ENCODE measurements around the gene TMEM131L. TPM values are rescaled to one million over a fixed set of nuclear protein-coding genes. Genes with fewer than 3 reads are reported as not detected.
"Not testable (repeated sequence)": the region's sequence is repeated elsewhere in the genome, so short reads cannot be mapped to it uniquely, and the experiment has no call there.

The TMEM131L gene
- total RNA-seq, 1 donor: 9.0 TPM

DNA sequence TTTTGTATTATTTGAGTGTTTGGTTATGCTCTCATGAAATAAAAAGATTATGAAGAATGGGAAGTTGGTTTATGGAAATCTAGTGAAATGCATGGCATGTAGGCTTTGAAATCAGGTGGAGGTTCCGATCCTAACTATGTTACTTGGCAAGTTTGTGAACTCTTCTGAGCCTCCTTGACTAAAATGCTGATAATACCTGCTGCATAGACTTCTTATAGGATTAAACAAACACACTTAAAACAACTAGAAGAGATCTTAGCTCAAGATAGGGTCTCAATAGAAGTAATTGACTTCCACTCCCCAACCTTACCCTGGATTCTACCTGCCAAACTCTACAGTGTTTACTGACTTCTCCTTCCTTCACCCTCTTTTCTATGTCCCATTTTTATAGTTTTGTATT, 195.7 kb downstream of the TMEM131L start:
- no peak overlapping the region for H3K4me2 ChIP-seq (ENCODE audit: insufficient read depth, low read length)
- no peaks in the 10 kb centered on the region for H3K79me2 ChIP-seq (ENCODE audit: insufficient read depth, low read length)
- no peak for DNase-seq (ENCODE audit: insufficient read length, low spot score, missing footprints)
- no peaks in the 10 kb centered on the region for H3K9me3 ChIP-seq (ENCODE audit: low read depth, low read length)
- no peaks in the 10 kb centered on the region for H3K36me3 ChIP-seq (ENCODE audit: insufficient read depth, low read length)
- H3K4me1 ChIP-seq (ENCODE audit: insufficient read depth, low read length): no peaks in the 10 kb centered on the region
- H4K20me1 ChIP-seq (ENCODE audit: insufficient read depth, low read length): no peaks in the 10 kb centered on the region
- H2AFZ ChIP-seq (ENCODE audit: low read length): no peak overlapping the region
- peaks cover 3% of the 10 kb centered on the region for H3K27me3 ChIP-seq (ENCODE audit: insufficient read depth, low read length)
- no peak overlapping the region for H3K4me3 ChIP-seq (ENCODE audit: insufficient read depth, low read length)
- TF ChIP-seq, protein P1, sequence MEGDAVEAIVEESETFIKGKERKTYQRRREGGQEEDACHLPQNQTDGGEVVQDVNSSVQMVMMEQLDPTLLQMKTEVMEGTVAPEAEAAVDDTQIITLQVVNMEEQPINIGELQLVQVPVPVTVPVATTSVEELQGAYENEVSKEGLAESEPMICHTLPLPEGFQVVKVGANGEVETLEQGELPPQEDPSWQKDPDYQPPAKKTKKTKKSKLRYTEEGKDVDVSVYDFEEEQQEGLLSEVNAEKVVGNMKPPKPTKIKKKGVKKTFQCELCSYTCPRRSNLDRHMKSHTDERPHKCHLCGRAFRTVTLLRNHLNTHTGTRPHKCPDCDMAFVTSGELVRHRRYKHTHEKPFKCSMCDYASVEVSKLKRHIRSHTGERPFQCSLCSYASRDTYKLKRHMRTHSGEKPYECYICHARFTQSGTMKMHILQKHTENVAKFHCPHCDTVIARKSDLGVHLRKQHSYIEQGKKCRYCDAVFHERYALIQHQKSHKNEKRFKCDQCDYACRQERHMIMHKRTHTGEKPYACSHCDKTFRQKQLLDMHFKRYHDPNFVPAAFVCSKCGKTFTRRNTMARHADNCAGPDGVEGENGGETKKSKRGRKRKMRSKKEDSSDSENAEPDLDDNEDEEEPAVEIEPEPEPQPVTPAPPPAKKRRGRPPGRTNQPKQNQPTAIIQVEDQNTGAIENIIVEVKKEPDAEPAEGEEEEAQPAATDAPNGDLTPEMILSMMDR (IDR thresholded peaks at IDR 0.05; ENCODE audit: extremely low read depth, low read depth, low read length): no peak
- no peak overlapping the region for H3K27ac ChIP-seq (ENCODE audit: low read depth, low read length)

GRCh38 chr4:153663667-153664066, 197.5 kb downstream of the TMEM131L start:
- H3K9me3 ChIP-seq (ENCODE audit: low read depth, low read length): no peaks in the 10 kb centered on the region
- no peak overlapping the region for H3K4me2 ChIP-seq (ENCODE audit: insufficient read depth, low read length)
- H3K36me3 ChIP-seq (ENCODE audit: insufficient read depth, low read length): no peaks in the 10 kb centered on the region
- TF ChIP-seq, protein P1 (IDR thresholded peaks at IDR 0.05; ENCODE audit: extremely low read depth, low read depth, low read length): no peak
- H3K79me2 ChIP-seq (ENCODE audit: insufficient read depth, low read length): no peaks in the 10 kb centered on the region
- no peak overlapping the region for H3K27ac ChIP-seq (ENCODE audit: low read depth, low read length)
- H4K20me1 ChIP-seq (ENCODE audit: insufficient read depth, low read length): no peaks in the 10 kb centered on the region
- H3K27me3 ChIP-seq (ENCODE audit: insufficient read depth, low read length): peaks cover 3% of the 10 kb centered on the region
- DNase-seq (ENCODE audit: insufficient read length, low spot score, missing footprints): no peak
- H3K4me3 ChIP-seq (ENCODE audit: insufficient read depth, low read length): no peak overlapping the region
- no peak overlapping the region for H2AFZ ChIP-seq (ENCODE audit: low read length)
- no peaks in the 10 kb centered on the region for H3K4me1 ChIP-seq (ENCODE audit: insufficient read depth, low read length)

- not testable (repeated sequence) for DNase-seq (ENCODE audit: insufficient read length, low spot score, missing footprints); H3K4me3 ChIP-seq (ENCODE audit: insufficient read depth, low read length); H3K9me3 ChIP-seq (ENCODE audit: low read depth, low read length); H2AFZ ChIP-seq (ENCODE audit: low read length); H3K36me3 ChIP-seq (ENCODE audit: insufficient read depth, low read length); H3K27ac ChIP-seq (ENCODE audit: low read depth, low read length); H4K20me1 ChIP-seq (ENCODE audit: insufficient read depth, low read length); H3K4me2 ChIP-seq (ENCODE audit: insufficient read depth, low read length); H3K79me2 ChIP-seq (ENCODE audit: insufficient read depth, low read length); H3K4me1 ChIP-seq (ENCODE audit: insufficient read depth, low read length); H3K27me3 ChIP-seq (ENCODE audit: insufficient read depth, low read length)
Observed at GRCh38 chr4:153666505-153666904, 200.3 kb downstream of the TMEM131L start.

- TF ChIP-seq, protein P1 (IDR thresholded peaks at IDR 0.05; ENCODE audit: extremely low read depth, low read depth, low read length): no peak
- H3K79me2 ChIP-seq (ENCODE audit: insufficient read depth, low read length): no peaks in the 10 kb centered on the region
- H3K36me3 ChIP-seq (ENCODE audit: insufficient read depth, low read length): no peaks in the 10 kb centered on the region
- no peak for DNase-seq (ENCODE audit: insufficient read length, low spot score, missing footprints)
- H3K4me1 ChIP-seq (ENCODE audit: insufficient read depth, low read length): no peaks in the 10 kb centered on the region
- H3K4me2 ChIP-seq (ENCODE audit: insufficient read depth, low read length): no peak overlapping the region
- H3K4me3 ChIP-seq (ENCODE audit: insufficient read depth, low read length): no peak overlapping the region
- no peak overlapping the region for H2AFZ ChIP-seq (ENCODE audit: low read length)
- H3K27me3 ChIP-seq (ENCODE audit: insufficient read depth, low read length): peaks cover 7% of the 10 kb centered on the region
- no peaks in the 10 kb centered on the region for H4K20me1 ChIP-seq (ENCODE audit: insufficient read depth, low read length)
- H3K9me3 ChIP-seq (ENCODE audit: low read depth, low read length): no peaks in the 10 kb centered on the region
- H3K27ac ChIP-seq (ENCODE audit: low read depth, low read length): no peak overlapping the region
Observed at GRCh38 chr4:153668647-153669046, 202.5 kb downstream of the TMEM131L start.
